ENCODE results near the gene RGS16. TPM values are rescaled to one million over a fixed set of nuclear protein-coding genes. Genes with fewer than 3 reads are reported as not detected.
A peak's percentile ranks its signal among the peaks of the same experiment; 100 is the strongest.

Gene RGS16
- total and polyA plus RNA-seq, 9 of the 15 experiments (the other 6 are each of a cell fraction or from before 2014, with no cell fraction given), result 0.07 to 0.55 (median 0.36) TPM

DNA sequence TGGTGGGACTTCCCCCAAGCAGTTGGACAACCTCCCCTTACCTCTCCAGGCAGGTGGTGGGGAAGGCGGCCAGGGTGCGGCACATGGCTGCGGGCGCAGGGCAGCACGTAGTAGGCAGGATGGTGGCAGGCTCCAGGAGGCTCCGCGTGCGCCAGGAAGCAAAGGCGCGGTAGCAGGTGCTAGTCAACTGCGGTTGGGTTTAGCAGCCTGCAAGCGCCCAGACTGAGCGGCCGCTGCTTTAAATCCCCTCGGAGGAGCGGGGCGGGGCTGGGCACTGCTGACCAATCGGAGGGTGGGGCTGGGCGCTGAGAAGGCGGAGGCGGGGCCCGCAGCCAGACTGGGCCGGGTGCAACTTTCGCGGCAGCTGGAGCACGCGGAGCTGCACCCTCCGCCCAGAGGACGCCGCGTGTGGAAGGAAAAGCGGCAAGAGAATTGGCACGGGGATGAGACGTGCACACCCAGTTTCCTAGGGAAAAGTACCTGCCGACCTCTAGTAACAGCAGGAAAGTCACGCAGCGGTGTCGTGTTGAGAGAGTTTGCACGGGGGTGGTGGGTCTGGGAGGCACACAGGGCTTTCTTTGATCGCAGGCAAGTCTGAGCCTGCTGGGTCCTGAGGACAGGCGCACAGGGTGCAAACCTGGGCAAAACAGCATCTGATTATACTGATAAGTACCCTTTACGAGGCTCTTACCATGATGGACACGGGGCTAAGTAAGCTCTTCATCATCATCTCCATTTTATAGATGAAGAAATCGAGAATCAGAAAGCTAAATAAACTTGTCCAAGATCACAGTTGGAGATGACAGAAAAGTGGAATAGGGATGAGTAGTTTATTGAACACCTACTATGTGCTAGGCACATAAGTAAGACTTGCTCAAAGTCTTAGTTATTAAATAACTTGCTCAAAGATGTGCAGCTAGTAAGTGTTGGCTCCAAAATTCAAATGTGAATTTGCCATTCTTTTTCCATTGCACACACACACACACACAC, at the start of gene RGS16 (continued):
- TF ChIP-seq, protein P1, sequence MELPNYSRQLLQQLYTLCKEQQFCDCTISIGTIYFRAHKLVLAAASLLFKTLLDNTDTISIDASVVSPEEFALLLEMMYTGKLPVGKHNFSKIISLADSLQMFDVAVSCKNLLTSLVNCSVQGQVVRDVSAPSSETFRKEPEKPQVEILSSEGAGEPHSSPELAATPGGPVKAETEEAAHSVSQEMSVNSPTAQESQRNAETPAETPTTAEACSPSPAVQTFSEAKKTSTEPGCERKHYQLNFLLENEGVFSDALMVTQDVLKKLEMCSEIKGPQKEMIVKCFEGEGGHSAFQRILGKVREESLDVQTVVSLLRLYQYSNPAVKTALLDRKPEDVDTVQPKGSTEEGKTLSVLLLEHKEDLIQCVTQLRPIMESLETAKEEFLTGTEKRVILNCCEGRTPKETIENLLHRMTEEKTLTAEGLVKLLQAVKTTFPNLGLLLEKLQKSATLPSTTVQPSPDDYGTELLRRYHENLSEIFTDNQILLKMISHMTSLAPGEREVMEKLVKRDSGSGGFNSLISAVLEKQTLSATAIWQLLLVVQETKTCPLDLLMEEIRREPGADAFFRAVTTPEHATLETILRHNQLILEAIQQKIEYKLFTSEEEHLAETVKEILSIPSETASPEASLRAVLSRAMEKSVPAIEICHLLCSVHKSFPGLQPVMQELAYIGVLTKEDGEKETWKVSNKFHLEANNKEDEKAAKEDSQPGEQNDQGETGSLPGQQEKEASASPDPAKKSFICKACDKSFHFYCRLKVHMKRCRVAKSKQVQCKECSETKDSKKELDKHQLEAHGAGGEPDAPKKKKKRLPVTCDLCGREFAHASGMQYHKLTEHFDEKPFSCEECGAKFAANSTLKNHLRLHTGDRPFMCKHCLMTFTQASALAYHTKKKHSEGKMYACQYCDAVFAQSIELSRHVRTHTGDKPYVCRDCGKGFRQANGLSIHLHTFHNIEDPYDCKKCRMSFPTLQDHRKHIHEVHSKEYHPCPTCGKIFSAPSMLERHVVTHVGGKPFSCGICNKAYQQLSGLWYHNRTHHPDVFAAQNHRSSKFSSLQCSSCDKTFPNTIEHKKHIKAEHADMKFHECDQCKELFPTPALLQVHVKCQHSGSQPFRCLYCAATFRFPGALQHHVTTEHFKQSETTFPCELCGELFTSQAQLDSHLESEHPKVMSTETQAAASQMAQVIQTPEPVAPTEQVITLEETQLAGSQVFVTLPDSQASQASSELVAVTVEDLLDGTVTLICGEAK (IDR thresholded peaks at IDR 0.05), result no peak
- TF ChIP-seq, protein P1 (CRISPR knock-in tag; IDR thresholded peaks at IDR 0.05), result peak; percentile 20; the same call in 1 of the 2 replicates
- no peak for TF ChIP-seq BRD9 (IDR thresholded peaks at IDR 0.05; ENCODE audit: low read depth, partially characterized antibody)
- no peak for TF ChIP-seq FOXK1 (CRISPR knock-in tag; IDR thresholded peaks at IDR 0.05; ENCODE audit: borderline replicate concordance)
- no peak for TF ChIP-seq HNRNPK (IDR thresholded peaks at IDR 0.05; ENCODE audit: low read depth, low read length, poor library complexity, severe bottlenecking)
- no peak for TF ChIP-seq DNMT1 (IDR thresholded peaks at IDR 0.05)
- no peak for TF ChIP-seq CC2D1A (IDR thresholded peaks at IDR 0.05)
- no peak for TF ChIP-seq NCOA1 (IDR thresholded peaks at IDR 0.05; ENCODE audit: low read depth)
- TF ChIP-seq, protein P2, sequence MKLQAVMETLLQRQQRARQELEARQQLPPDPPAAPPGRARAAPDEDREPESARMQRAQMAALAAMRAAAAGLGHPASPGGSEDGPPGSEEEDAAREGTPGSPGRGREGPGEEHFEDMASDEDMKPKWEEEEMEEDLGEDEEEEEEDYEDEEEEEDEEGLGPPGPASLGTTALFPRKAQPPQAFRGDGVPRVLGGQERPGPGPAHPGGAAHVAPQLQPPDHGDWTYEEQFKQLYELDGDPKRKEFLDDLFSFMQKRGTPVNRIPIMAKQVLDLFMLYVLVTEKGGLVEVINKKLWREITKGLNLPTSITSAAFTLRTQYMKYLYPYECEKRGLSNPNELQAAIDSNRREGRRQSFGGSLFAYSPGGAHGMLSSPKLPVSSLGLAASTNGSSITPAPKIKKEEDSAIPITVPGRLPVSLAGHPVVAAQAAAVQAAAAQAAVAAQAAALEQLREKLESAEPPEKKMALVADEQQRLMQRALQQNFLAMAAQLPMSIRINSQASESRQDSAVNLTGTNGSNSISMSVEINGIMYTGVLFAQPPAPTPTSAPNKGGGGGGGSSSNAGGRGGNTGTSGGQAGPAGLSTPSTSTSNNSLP (IDR thresholded peaks at IDR 0.05; ENCODE audit: borderline replicate concordance, low read depth, low read length), result no peak
- no peak for TF ChIP-seq ZC3H8 (IDR thresholded peaks at IDR 0.05)
- TF ChIP-seq, protein P3, sequence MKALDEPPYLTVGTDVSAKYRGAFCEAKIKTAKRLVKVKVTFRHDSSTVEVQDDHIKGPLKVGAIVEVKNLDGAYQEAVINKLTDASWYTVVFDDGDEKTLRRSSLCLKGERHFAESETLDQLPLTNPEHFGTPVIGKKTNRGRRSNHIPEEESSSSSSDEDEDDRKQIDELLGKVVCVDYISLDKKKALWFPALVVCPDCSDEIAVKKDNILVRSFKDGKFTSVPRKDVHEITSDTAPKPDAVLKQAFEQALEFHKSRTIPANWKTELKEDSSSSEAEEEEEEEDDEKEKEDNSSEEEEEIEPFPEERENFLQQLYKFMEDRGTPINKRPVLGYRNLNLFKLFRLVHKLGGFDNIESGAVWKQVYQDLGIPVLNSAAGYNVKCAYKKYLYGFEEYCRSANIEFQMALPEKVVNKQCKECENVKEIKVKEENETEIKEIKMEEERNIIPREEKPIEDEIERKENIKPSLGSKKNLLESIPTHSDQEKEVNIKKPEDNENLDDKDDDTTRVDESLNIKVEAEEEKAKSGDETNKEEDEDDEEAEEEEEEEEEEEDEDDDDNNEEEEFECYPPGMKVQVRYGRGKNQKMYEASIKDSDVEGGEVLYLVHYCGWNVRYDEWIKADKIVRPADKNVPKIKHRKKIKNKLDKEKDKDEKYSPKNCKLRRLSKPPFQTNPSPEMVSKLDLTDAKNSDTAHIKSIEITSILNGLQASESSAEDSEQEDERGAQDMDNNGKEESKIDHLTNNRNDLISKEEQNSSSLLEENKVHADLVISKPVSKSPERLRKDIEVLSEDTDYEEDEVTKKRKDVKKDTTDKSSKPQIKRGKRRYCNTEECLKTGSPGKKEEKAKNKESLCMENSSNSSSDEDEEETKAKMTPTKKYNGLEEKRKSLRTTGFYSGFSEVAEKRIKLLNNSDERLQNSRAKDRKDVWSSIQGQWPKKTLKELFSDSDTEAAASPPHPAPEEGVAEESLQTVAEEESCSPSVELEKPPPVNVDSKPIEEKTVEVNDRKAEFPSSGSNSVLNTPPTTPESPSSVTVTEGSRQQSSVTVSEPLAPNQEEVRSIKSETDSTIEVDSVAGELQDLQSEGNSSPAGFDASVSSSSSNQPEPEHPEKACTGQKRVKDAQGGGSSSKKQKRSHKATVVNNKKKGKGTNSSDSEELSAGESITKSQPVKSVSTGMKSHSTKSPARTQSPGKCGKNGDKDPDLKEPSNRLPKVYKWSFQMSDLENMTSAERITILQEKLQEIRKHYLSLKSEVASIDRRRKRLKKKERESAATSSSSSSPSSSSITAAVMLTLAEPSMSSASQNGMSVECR (CRISPR knock-in tag; IDR thresholded peaks at IDR 0.05), result no peak; the same call in 1 of the 2 replicates
- no peak for TF ChIP-seq YBX1 (IDR thresholded peaks at IDR 0.05)

Measured in K562 (cell line).